Measurements from ENCODE around the gene TMEM184B.
"Not testable (repeated sequence)": the region's sequence is repeated elsewhere in the genome, so short reads cannot be mapped to it uniquely, and the experiment has no call there.

The TMEM184B gene

DNA sequence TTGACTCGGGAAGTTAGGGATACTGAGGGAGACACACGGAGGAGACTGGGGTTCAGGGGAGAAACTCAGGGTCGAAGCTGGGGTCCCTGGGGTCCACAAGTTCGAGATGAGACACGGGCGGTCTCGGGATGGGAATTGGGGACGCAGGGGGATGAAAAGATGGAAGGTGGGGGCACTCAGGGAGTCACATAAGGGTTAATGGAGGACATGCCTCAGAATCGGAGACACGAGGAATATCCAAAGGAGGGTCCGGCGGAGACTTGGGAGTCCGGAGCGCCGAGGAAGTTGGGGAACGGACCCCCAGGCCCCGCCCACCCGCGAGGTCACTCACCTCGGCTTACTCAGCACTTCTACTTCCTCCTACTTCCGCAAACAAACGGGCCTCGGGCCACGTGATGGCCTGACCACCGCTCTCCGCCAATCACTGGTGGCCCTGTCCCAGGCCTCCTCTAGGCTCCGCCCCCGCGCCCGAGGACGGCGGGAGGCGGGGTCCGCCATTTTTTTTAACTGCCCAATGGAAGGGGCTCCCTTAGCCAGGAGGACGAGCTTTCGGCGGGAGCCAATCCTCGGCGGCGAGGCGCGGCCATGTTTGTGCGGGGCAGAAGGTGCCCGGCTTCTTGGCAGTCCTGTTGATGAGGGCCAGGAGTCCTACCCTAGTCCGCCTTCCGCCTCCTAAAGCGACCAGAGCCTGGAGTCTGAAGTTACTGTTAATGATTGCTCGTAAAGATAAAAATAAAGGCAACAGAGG lies 91.2 kb downstream of the TMEM184B start, which contains the start of gene PLA2G6:
Gene PLA2G6 (minus strand): TSS at position 378 of the 748 bp plus-strand sequence. CDS start 12,404 bp downstream, outside the sequence.
- DNase-seq (ENCODE audit: low read depth in 2 of 2) = peak; percentile 95 to 97

DNA sequence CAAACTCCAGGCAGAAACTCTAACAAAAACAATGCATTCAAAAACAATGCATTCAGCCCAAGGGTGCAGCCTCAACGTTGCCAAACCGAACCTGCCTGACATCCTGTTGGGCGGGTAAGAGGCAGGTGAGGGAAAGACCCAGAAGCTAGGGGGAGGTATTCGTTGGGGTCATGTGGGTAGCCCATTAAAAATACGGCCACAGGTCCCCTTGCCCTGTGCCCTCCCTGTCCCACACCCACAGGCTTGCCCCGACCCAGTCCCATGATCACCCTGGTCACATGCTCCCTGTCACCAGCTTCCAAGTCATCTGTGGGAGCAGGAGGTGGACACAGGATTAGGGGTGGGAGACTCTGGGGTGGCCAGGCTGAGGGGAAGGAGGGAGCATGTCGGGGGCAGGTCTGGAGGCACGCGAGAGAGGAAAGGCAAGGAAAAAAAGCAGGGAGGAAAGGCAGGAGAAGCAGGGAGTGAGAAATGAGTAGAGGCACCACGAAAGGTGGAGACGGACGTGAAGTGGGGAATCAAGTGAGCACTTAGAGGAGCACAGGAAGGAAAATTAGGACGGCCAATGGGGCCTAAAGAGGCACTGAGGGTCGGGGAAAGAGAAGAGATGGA lies 91.9 kb downstream of the TMEM184B start:
- no peak for DNase-seq (ENCODE audit: low read depth in 2 of 2)

DNA sequence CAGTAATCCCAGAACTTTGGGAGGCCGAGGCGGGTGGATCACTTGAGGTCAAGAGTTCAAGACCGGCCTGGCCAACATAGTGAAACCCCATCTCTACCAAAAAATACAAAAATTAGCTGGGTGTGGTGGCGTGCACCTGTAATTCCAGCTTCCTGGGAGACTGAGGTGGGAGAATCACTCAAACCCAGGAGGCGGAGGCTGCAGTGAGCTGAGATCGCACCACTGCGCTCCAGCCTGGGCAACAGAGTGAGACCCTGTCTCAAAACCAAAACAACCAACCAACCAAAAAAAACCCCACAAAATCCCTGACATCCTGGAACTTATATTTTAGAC lies 94.2 kb downstream of the TMEM184B start:
- DNase-seq (ENCODE audit: low read depth in 2 of 2) = not testable (repeated sequence)

DNA sequence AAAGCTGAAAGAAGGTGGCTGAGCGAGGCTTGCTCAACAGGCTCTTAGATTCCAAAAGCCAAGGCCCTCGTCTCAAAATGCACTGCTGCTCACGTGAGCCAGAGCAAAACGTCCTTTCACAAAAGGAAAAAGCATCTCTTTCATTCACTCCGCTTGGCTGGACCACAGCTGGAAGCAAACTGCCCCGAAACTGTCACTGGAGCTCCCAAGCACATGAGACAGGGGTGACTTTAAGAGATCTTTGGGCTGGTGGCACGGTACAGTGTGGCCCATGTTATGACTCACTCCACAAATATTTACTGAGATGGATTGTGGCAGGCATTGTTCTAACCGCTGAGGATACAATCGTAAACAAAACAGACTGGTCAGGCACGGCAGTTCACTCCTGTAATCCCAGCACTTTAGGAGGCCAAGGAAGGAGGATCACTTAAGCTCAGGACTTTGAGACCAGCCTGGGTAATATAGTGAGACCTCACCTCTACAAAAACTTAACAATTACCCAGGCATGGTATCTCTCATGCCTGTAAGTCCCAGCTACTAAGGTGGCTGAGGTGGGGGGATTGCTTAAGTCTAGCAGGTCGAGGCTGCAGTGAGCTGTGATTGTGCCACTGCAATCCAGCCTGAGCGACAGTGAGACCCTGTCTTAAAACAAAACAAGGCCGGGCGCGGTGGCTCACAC lies 94.7 kb downstream of the TMEM184B start:
- DNase-seq (ENCODE audit: low read depth in 2 of 2) = no peak

DNA sequence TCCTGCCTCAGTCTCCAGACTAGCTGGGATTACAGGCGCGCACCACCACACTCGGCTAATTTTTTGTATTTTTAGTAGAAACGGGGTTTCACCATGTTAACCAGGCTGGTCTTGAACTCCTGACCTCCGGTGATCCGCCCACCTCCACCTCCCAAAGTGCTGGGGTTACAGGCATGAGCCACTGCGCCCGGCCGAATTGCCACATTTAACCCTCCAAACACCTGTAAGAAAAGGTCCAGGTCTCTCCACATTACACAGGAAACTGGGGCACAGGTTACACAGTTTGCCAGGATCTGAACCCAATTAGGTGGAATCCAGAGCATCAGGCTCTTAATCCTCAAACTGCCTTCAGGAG lies 95.3 kb downstream of the TMEM184B start:
- DNase-seq (ENCODE audit: low read depth in 2 of 2) = not testable (repeated sequence)

DNA sequence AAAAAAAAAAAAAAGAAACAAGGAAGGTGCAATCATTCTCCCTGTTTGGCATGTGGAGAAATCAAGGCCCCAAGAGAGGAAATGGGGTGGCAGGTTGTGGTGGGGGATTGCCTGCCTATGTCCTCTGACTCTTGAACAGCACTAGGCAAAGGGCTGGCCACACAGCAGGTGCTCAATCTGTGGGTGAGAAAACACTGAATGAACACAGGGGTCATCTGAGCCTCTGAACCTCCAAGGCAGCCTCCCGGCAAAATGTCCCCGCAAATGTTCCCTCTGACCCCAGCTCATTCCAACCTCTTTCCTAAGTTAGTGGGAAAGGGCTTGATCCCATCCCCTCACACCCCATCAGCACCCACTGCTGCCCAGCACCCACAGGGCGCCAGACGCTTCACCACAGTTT lies 95.8 kb downstream of the TMEM184B start:
- DNase-seq (ENCODE audit: low read depth in 2 of 2) = no peak

DNA sequence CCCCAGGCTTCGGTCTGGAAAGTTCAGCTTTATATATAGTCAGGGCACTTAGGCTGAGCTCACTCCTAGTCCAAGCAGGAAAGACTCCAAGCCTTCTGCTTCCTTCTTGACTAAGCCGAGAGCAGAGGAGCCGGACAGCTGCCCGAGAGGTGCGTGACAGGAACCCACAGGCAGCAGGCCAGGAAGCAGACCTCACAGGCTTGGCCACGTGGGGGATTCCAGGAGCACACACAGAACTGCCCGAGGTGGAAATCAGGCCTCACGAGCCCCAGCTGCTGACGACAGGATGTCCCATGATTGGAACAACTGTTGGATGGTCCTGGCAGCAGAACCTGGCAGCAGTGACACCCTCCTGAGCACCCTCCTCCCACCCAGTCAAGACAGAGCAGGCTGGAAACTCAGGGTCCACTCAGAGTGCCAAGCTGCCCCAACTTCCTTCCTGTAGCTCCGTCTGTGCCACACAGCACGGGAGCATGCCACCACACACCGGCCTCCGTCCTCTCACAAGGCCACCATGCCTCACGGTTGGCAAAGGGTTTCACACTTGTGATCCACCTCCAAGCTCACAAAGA lies 96.6 kb downstream of the TMEM184B start:
- no peak for DNase-seq (ENCODE audit: low read depth in 2 of 2)

DNA sequence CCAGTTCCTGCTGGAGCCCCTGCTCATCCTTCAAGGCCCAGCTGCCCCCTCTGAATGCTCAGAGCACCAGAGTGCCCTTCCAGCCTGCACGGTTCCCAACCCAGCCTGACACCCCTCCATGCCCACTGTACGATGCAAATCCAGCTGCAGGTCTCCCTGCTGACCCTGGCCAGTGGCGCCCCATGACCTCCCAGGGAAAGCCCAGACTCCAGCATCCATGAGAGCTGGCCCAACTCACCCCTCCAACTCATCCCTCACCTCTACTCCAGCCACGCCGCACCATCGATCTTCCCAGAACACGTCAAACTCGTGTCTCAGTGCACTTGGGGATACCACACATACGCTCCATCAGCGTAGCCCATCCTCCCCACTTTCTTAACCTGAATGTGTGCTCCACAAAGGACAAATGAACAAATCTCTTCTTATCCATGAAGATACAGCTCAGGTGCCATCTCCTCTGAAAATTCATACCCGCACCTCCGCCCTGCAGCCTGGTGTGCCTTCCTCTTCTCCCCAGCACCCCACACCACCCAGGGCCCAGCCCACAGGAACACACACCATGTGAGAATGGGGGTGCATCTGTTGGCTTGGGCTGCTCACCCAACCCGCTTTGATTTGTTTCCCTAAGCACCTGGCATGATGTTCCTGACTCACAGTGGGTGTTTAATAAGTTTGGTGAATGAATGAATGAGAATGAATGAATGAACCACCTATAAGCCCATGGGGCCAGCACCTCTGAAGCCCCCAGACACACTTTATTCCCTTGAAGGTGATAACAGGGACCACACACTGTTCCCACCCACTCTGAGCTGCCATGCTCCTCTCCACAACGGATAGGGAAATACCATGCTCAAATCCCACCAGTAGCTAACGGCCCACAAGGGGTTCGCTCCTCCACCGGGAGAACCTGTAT lies 97.3 kb downstream of the TMEM184B start:
- no peak for DNase-seq (ENCODE audit: low read depth in 2 of 2)

DNA sequence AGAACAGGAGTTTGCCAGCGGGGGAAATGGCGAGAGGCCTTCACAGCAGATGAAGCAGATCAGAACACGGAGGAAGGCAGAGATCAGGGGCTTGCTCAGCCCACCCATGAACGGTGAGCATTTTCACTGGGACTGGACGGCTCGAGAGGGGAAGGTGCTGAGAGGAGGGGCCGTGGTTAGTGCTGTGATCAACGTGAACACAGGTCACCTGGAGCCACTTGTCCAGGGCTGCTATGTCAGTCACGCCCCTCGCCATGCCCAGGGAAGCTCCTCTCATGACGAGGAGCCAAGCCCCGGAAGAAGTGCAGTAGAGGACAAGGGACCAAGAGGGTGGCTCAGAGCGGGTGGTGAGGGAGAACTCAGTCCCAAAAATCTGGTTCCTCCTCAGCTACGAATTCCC lies 98.2 kb downstream of the TMEM184B start:
- no peak for DNase-seq (ENCODE audit: low read depth in 2 of 2)

DNA sequence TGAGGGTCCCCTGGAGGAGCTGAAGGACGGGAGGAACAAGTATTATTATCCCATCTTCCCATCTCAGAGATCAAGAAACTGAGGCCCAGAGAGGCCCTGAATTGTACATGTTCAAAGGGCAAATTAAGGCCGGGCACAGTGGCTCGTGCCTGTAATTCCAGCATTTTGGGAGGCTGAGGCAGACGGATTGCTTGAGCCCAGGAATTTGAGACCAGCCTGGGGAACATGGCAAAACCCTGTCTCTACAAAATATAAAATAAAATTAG lies 99.2 kb downstream of the TMEM184B start:
- DNase-seq (ENCODE audit: low read depth in 2 of 2) = no peak

DNA sequence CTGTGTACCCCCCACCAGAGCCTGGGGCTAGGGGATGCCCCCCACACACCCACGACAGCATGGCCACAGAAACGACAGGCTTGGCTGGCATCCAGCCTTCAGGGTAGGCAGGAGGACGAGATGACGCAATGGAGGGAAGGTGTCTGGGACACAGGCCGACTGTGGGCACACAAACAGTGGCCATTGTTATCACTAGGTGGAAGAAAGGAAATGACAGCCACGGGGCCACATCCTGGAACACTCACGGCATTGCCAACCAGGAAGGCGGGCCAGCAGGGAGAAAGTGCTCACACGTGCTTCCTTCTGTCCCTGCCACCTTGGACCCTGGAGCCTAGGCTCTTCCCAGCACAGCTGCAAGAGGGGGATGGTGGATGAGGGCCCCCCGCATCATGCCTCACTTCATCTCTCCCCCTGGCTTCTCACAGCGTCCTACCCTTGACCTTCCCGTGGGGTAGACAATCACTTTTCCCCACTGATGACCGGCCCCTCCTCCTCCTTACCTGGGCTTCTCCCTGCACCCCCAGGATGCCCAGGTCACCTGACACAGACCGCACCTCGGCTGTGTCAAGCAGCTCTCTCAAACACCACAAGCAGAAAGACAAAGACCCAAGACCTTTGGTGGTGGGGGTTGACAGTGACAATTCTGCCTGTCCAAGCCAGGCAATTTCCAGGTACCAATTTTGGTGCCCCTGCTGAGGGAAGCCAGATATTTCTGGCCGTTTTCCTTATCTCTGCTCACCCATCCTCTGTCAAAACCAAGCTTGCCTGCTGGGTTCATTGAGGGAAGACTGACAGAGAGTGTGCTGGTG lies 99.8 kb downstream of the TMEM184B start:
- no peak for DNase-seq (ENCODE audit: low read depth in 2 of 2)

DNA sequence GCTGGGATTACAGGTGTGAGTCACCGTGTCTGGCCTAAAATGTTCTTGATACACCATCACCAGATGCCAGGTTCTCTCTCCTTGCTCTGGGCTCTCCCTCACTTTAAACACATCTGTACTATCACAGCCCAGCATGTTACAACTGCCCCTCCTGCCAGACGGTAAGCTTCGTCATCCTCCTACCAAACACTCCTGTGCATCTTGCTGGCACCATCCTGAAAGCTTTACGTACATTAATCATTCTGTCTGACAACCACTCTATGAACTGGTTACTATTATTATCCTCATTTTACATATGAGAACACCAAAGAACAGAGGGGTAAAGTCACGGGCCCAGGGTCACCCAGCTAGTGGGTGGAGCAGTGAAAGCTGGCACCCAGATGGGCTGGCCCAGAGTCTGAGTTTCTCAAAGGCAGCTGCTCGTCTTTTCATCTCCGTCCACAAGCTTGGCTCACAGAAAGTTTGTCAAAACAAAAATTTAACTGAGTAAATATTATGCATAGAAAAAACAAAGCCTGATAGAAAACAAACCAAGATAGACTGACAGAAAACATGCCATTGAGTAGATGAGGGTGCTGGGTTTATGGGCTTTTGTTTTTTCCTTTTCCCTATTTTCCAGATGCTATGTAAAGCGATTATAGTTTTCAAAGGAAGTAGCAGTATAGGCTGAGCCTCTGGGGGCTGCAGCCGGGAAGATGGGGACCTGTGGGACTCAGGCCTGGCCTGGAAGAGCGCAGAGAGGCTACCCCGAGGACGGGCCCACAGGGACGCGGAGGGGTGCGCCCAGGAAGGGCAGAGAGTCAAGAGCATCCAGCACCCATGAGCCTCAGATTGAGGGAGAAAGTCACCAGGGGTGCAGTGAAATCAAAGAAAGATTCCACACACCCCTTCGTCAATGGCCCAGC lies 100.6 kb downstream of the TMEM184B start:
- DNase-seq (ENCODE audit: low read depth in 2 of 2) = no peak

DNA sequence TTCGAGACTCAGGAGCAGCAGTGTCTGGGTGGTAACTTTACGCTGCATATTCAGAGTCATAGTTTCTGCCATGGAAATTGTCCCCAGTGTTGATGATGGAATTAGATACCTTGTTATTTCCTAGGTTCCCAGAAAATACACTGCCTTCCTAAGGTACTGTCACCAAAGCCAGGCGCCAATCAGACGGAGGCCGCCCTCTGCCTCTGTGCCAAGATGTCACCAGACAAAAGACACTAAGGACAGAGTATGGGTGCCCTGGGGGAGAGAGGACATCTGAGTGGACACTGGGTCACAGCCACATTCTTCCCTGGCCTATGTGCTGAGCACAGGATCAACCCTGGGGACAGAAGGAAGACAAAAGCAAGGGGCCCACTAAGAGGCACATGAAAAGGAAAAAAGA lies 102.3 kb downstream of the TMEM184B start:
- DNase-seq (ENCODE audit: low read depth in 2 of 2) = no peak

Measured in fibroblast of skin of left biceps (primary cell).